ENCODE data around the gene RUVBL1.
A peak's percentile ranks its signal among the peaks of the same experiment; 100 is the strongest.

The RUVBL1 gene

GRCh38 chr3:128131897-128132646 lies 8.5 kb upstream of the RUVBL1 start:
- no peak for DNase-seq

DNA sequence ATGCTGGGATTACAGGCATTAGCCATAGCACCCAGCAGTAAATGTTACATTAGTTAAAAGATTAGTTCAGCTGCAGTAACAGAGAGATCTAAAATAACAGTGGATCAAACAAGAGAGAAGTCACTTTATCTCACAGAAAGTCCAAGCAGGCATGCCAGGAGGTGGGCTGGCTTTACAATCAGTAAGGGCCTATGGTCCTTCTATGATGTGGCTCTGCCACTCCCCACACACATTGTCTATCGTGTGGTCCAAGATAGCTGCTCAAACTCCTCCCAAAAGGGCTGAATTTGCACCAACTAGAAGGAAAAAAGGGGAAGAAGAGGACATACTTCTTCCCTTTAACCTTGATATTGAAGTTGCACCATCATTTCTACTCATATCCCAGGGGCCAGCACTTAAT lies 4.6 kb upstream of the RUVBL1 start:
- DNase-seq, result no peak

GRCh38 chr3:128127236-128127635 lies 3.6 kb upstream of the RUVBL1 start:
- DNase-seq, result no peak

- no peak for DNase-seq
These were observed 465 bp downstream of the RUVBL1 start for GRCh38 chr3:128123156-128123537.

- no peak for DNase-seq
These were observed 1.6 kb downstream of the RUVBL1 start for GRCh38 chr3:128122013-128122412.

DNA sequence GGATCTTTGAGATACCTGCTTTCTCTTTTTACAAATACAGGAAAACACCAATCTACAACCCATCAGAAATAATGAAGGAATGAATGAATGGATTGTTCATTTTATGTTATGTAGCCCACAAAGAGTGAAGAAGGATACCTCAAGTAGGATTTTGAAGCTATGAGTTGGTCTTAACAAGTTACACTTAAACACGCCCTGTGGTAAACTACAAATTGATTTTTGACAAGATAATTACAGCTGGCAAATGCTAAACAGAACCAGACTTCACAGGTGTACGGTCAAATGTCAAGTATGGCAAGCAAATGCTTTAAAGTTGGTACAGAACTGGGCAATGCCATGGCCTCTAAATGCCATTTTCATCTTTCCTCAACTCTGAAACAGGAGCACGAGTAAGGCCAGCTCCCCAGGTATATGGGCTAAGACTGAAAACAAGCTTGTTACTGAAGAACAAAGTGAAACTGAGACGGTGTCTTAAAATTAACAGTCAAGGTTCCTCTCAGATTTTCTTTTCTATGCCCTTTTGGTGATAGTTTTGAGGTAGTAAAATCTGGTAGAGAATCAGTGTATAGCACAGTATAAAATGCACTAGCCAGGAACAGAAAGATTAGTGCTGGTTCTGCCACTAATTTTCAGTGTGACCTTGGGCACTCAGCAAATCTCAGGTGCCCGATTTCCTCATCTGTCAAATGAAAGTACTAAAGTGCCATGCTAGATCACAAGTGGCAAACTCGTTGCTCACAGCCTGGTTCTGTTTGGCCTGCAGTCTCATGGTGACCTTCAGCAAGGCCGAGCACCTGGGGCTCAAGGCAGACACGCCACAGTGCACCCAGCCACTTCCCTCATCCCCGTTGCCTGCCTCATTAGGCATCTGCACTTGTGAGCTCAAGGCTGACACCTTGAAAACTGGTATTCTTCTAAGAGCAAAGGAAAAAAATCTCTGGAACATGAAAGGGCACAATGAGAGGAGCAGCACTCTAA lies 9.5 kb downstream of the RUVBL1 start:
- no peak for DNase-seq

GRCh38 chr3:128112357-128112968 lies 11.1 kb downstream of the RUVBL1 start:
- DNase-seq, result peak; percentile 28

GRCh38 chr3:128111147-128111546 lies 12.5 kb downstream of the RUVBL1 start:
- no peak for DNase-seq

- DNase-seq, result no peak
These were observed 15.8 kb downstream of the RUVBL1 start for GRCh38 chr3:128107834-128108233.

- no peak for DNase-seq
These were observed 20.4 kb downstream of the RUVBL1 start for GRCh38 chr3:128103136-128103676.

DNA sequence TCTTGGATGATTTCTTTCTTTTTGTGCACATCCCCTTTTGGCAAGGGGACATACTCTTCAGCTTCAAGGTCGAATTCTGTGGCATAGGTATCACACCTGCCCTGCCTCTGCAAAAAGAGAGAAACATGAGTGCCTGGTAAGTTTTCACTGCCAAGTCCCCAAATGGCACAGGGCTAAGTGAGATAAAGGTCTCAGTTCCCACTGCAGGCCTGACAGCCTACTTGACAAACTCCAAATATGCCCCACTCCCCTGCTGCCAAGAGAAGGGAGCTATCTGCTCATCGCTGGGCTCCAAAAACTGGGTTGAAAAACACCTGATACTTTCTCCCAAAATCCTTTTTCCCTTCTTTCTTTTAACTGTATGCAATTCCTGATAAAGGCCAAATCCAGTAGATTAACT lies 23.0 kb downstream of the RUVBL1 start:
- no peak for DNase-seq

- DNase-seq, result no peak
These were observed 23.5 kb downstream of the RUVBL1 start for GRCh38 chr3:128100161-128100560.

DNA sequence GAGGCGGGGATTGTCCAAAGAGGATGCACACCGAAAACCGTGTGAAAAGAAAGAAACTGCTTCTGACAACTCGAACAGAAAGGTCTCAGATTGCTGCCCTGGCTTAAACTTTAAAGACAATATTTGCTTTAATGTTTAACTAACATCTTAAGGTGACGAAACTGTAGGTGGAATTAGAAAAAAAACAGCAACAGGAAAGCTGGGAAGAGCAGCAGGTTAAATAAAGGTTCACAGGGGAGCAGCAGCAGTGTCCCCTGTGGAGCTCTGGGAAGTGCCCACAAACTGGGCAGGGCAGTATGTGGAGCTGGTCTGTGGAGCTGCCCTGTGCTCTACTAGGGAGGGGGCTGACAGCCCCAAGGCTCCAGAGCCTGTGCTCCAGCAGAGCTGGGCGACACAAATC lies 25.4 kb downstream of the RUVBL1 start:
- DNase-seq, result no peak

DNA sequence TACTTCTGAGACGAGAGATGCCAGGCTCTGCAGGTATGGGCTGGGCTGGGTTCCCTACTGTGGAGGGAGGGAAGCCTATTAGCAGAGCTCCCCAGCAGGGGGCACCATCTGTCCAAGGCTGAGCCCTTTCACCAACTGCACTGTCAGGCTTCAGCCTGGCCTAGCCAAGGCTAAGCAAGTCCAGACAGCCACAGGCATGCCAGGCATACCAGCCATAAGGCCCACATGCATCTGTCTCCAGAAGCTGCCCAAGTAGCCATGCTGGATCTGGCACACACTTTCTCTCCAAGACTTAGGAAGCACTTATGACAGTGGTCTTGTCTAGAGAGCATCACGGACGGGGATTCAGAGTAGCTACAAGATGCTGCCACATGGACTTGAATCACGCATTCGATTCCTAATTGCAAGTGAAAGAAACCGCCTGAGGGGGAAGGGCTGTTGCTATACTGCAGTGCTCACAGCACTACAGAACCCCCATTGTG lies 28.3 kb downstream of the RUVBL1 start:
- DNase-seq, result peak; percentile 71

DNA sequence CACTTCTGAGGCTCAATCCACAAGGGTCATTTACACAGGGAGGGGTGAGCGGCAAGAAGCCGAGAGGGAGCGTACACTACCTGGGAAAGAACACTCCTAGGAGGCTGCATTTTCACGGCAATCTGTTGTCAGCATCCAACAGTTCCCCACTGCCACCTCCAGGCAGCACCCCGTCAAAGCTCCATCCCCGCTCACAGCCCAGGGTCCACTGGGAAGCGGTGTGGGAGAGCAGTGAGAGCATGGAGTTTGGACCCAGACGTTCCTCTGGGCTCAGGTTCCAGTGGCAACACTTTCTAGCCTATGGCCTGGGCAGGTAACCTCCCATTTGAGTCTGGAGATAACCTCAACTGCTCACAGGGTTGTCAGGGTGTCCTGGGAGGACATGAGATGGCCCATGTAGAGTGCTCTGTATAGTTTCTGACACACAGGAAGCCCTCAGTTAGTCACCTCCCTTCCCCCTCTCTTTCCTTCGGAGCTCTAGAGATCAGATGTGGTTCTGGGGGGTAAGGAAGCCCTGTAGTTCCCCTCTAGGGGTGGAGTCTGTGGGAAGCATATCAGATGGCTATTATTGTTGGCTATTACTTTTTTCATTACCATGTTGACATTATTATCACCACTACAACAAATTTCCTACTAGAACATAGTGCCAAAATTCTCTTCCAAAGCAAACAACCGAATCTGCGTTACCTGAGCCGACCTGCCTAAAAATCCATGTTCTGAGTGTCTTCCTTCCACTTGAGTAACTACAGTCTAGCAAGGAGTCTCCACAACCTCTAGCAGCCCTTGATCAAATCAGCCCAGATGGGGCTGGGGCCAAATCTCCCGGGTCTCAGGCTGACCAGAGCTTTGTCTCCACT lies 29.1 kb downstream of the RUVBL1 start:
- DNase-seq, result no peak

GRCh38 chr3:128091586-128091985 lies 32.0 kb downstream of the RUVBL1 start:
- no peak for DNase-seq

GRCh38 chr3:128089135-128089534 lies 34.5 kb downstream of the RUVBL1 start:
- no peak for DNase-seq

GRCh38 chr3:128084675-128085021 lies 39.0 kb downstream of the RUVBL1 start:
- DNase-seq, result no peak

DNA sequence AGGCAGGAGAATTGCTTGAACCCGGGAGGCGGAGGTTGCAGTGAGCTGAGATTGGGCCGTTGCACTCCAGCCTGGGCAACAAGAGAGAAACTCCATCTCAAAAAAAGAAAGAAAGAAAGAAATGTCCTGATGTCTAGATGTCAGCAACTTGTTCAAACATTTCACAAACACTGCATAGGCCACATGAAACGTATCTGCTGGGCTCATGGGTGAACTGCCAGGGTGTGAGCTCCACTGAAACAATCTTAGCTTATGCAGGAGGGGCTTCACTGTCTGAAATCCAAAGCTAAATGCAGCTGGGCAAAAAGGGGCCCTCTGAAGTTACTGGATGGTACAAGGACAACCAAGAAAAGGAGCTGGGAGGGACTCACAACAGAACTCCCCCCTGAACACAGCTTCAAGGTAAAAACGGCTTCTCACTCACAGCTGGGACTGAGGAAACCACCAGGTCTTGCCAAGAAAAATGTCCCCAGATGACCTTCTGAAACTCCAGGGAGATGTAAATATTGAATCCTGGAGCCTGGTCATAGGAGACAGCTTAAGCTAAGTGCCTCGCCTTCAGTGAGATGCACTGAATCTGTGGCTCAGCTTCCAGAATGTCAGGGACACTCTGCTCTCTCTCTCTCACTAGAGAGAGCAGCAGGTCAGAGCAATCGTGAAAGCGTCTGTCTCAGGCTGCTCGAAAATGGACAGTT lies 39.5 kb downstream of the RUVBL1 start:
- DNase-seq, result no peak

DNA sequence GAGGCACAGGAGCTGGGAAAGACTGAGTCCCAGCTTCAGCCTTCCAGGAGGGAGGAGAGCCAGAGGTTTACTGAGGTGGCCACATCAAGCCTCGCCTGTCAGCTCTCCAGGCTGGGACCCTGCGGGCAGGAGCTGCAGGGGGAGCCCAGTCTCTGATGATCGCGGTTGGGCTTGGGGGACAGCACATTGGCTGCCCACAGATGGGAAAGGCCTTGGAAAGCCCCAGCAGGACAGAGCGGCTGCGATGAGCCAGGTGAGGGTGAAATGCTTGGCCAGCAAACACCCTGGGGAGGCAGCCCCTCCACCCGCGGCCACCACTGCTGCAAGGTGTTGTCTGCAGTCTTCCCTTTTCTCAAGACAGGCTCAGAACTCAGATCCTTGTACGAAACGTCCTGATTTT lies 40.2 kb downstream of the RUVBL1 start:
- DNase-seq, result no peak

DNA sequence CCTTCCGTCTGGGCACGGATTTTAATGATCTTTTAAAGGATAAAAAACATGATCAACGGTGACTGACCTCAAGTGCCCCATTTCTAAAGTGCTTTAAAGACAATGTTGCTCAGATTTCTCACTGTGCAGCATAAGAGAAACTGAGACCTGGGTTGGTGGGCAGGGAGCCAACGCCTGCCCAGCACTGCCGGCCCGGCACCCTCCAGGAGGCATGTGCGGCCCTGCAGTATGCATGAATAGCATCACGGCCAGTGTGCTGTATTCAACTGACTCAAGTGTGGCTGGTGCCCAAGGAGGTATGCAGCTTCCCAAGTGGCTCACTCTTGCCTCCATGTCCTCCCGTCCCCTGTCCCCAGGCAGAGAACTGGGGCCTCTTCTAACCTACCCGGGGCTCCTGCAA lies 41.1 kb downstream of the RUVBL1 start:
- DNase-seq, result no peak

- no peak for DNase-seq
These were observed 41.8 kb downstream of the RUVBL1 start for GRCh38 chr3:128081846-128082245.

Data from stimulated activated naive CD4-positive, alpha-beta T cell treated with Interleukin-2 at 50 U/mL for 16 hours (primary cell).